Caki2 (cell line): ENCODE measurements around the gene FHOD3. TPM values are rescaled to one million over a fixed set of nuclear protein-coding genes. Genes with fewer than 3 reads are reported as not detected.

Experiments used
- DNase-seq: peaks from one replicate; pipeline ENCODE4 v3.0.0-alpha.2; 2015; ENCODE audit warnings: low read depth
- in situ Hi-C: cut with HindIII; loops from 2 replicates; pipeline ENCODE4 v1.10.0; 2016; ENCODE audit warnings: low sequenced_read_pairs, low pct_unique_long_range_greater_than_20kb, mixed read lengths
- total RNA-seq: library from RNA; depleted of rRNA; stranded (reverse); fragments of >200 nt; shearing (Covaris generic); gene quantifications from 2 replicates; pipeline ENCODE4 v1.2.3, GENCODE V29; 2014; ENCODE audit warnings: low replicate concordance

Gene FHOD3
- total RNA-seq, 1 experiment from 2014 or later: 15.0 TPM

GRCh38 chr18:36505665-36506064 lies 208.2 kb downstream of the FHOD3 start:
- in situ Hi-C loops: no loop called here
- no peak for DNase-seq

- no peak for DNase-seq
- in situ Hi-C loops: no loop called here
These were observed 212.2 kb downstream of the FHOD3 start for GRCh38 chr18:36509646-36510197.

- in situ Hi-C loops: no loop called here
- no peak for DNase-seq
These were observed 214.4 kb downstream of the FHOD3 start for GRCh38 chr18:36511791-36512352.

GRCh38 chr18:36513556-36513955 lies 216.0 kb downstream of the FHOD3 start:
- in situ Hi-C loops: no loop called here
- no peak for DNase-seq

GRCh38 chr18:36514778-36515177 lies 217.3 kb downstream of the FHOD3 start:
- no peak for DNase-seq
- in situ Hi-C loops: no loop called here

- in situ Hi-C loops: no loop called here
These were observed 218.7 kb downstream of the FHOD3 start for GRCh38 chr18:36516258-36516657.

GRCh38 chr18:36516726-36517125 lies 219.2 kb downstream of the FHOD3 start:
- DNase-seq: no peak
- in situ Hi-C loops: no loop called here

More at GRCh38 chr18:36516258-36516657, 218.7 kb downstream of the FHOD3 start:
- DNase-seq: no peak

- no peak for DNase-seq
- in situ Hi-C loops: no loop called here
These were observed 221.3 kb downstream of the FHOD3 start for GRCh38 chr18:36518839-36519238.

GRCh38 chr18:36519358-36519757 lies 221.8 kb downstream of the FHOD3 start:
- no peak for DNase-seq
- in situ Hi-C loops: no loop called here

- in situ Hi-C loops: no loop called here
These were observed 225.0 kb downstream of the FHOD3 start for GRCh38 chr18:36522509-36522908.

GRCh38 chr18:36525913-36526312 lies 228.4 kb downstream of the FHOD3 start:
- in situ Hi-C loops: no loop called here
- no peak for DNase-seq

More at GRCh38 chr18:36522509-36522908, 225.0 kb downstream of the FHOD3 start:
- no peak for DNase-seq

- DNase-seq: no peak
- in situ Hi-C loops: no loop called here
These were observed 229.1 kb downstream of the FHOD3 start for GRCh38 chr18:36526611-36527010.

- in situ Hi-C loops: no loop called here
- no peak for DNase-seq
These were observed 229.5 kb downstream of the FHOD3 start for GRCh38 chr18:36527051-36527450.

GRCh38 chr18:36527740-36528455 lies 230.4 kb downstream of the FHOD3 start:
- in situ Hi-C loops: no loop called here
- DNase-seq: no peak

- in situ Hi-C loops: no loop called here
- DNase-seq: no peak
These were observed 232.2 kb downstream of the FHOD3 start for GRCh38 chr18:36529747-36530146.

- no peak for DNase-seq
- in situ Hi-C loops: no loop called here
These were observed 233.3 kb downstream of the FHOD3 start for GRCh38 chr18:36530676-36531405.

- in situ Hi-C loops: no loop called here
These were observed 234.1 kb downstream of the FHOD3 start for GRCh38 chr18:36531636-36532035.

GRCh38 chr18:36532394-36532793 lies 234.9 kb downstream of the FHOD3 start:
- no peak for DNase-seq
- in situ Hi-C loops: no loop called here

More at GRCh38 chr18:36531636-36532035, 234.1 kb downstream of the FHOD3 start:
- no peak for DNase-seq

GRCh38 chr18:36532815-36533214 lies 235.3 kb downstream of the FHOD3 start:
- in situ Hi-C loops: no loop called here
- DNase-seq: no peak
